Lung (tissue), 12 donors: ENCODE measurements around the gene CLDN11. TPM values are rescaled to one million over a fixed set of nuclear protein-coding genes. Genes with fewer than 3 reads are reported as not detected.

Experiments
- ATAC-seq: fragments of 200-7000 bp; cut with Tn5 transposase; one replicate; pipeline ENCODE4 v1.9.1; 2020; ENCODE audit warnings: moderate number of reproducible peaks; ENCODE audit not compliant: insufficient read depth, low FRiP score
- DNase-seq, 3 donors: peaks; one replicate each; pipeline ENCODE4 v3.0.0-alpha.2; 2013 to 2017
- H3K27ac ChIP-seq, 2 donors: one replicate each; pipeline ENCODE4 v1.5.1; 2013; ENCODE audit warnings: mild to moderate bottlenecking in 2 of 2, moderate library complexity in 2 of 2, control low read depth in 1 of 2, inconsistent platforms in 1 of 2, low read depth in 1 of 2, low read length in 1 of 2
- H3K27me3 ChIP-seq, 3 donors: one replicate each; pipeline ENCODE4 v1.5.1; 2013; ENCODE audit warnings: low read length in 2 of 3; ENCODE audit not compliant: control insufficient read depth in 3 of 3, insufficient read depth in 3 of 3
- H3K36me3 ChIP-seq, 4 donors: one replicate each; pipeline ENCODE4 v1.5.1; 2013; ENCODE audit warnings: low read length in 4 of 4, mild to moderate bottlenecking in 1 of 4, moderate library complexity in 1 of 4; ENCODE audit not compliant: control insufficient read depth in 4 of 4, insufficient read depth in 4 of 4
- H3K4me1 ChIP-seq, 5 donors: one replicate each; pipeline ENCODE4 v1.5.1; 2013; ENCODE audit warnings: low read length in 5 of 5, mild to moderate bottlenecking in 2 of 5, moderate library complexity in 1 of 5; ENCODE audit not compliant: control insufficient read depth in 5 of 5, insufficient read depth in 5 of 5
- H3K4me3 ChIP-seq: one replicate; pipeline ENCODE4 v1.5.1; 2013; ENCODE audit warnings: mild to moderate bottlenecking, control low read depth, moderate library complexity
- H3K9ac ChIP-seq, 2 donors: one replicate each; pipeline ENCODE4 v1.5.1; 2013; ENCODE audit warnings: low read length in 2 of 2, control low read depth in 1 of 2; ENCODE audit not compliant: insufficient read depth in 1 of 2
- H3K9me3 ChIP-seq, 4 donors: one replicate each; pipeline ENCODE4 v1.5.1; 2013; ENCODE audit warnings: low read length in 3 of 4, mild to moderate bottlenecking in 1 of 4, moderate library complexity in 1 of 4; ENCODE audit not compliant: control insufficient read depth in 4 of 4, insufficient read depth in 3 of 4
- WGBS, 2 donors: extraction: QIAGEN DNeasy Blood & Tissue Kit; methylation state at CpG; one replicate each; pipeline ENCODE4 v1.1.7; 2013; 5-methylcytosine and 5-hydroxymethylcytosine counted together
- polyA plus RNA-seq, 2 donors: library from polyadenylated mRNA; stranded (reverse); fragments of 200-250 nt; gene quantifications; one replicate each; pipeline ENCODE4 v1.2.1, GENCODE V29; 2013
- total RNA-seq, 2 donors: library from RNA; depleted of rRNA in 1 of 2; stranded (reverse); fragments of >200 nt in 1 of 2; gene quantifications; one replicate each; pipeline ENCODE4 v1.2.1, GENCODE V29; 2014 to 2021
- TF ChIP-seq, protein P1 (sequence below): IDR thresholded peaks from 2 replicates; pipeline ENCODE4 v1.5.1; 2012; ENCODE audit warnings: mild to moderate bottlenecking; ENCODE audit errors: control extremely low read depth, extremely low read depth
- donor health status: control.
- donor health status: control.
- donor health status: Bipolar disorder and iron deficiency.
- donor health status: healthy.
- donor health status: DM: yes; HTN: yes; CAD: no.

CLDN11 gene
- total and polyA plus RNA-seq, 4 donors, result 2.1 to 11.5 (median 4.8) TPM

DNA sequence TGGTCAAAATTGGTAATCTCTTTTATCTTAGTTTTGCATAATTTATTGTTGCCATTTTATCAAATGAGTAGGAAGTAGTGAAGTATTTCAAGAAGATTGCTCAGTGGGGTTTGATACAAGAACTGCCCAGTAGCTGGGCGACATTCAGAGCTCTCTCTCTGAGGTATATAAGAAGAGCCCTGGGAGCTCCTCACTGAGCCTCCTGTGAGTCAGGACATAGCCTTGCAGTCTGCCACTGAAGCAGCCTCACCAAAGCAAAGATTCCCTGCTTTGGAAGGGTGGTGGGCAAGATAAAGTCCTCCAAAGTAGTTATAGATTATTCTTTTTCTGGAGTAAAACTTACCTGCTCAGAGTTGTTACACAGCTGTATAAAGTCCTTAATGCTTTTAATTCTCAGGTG lies 35.1 kb upstream of the CLDN11 start:
- H3K4me1 ChIP-seq, result no peaks in the 10 kb centered on the region
- no peak overlapping the region for H3K4me3 ChIP-seq
- WGBS, 2 donors, result 81 to 91% methylated on average over 1 of the region's 1 CpG
- H3K9me3 ChIP-seq, result peaks cover 0 to 6% (median 0%) of the 10 kb centered on the region in 4 donors
- no peak overlapping the region for H3K9ac ChIP-seq
- DNase-seq (no peak), ATAC-seq (no peak)
- TF ChIP-seq, protein P1, sequence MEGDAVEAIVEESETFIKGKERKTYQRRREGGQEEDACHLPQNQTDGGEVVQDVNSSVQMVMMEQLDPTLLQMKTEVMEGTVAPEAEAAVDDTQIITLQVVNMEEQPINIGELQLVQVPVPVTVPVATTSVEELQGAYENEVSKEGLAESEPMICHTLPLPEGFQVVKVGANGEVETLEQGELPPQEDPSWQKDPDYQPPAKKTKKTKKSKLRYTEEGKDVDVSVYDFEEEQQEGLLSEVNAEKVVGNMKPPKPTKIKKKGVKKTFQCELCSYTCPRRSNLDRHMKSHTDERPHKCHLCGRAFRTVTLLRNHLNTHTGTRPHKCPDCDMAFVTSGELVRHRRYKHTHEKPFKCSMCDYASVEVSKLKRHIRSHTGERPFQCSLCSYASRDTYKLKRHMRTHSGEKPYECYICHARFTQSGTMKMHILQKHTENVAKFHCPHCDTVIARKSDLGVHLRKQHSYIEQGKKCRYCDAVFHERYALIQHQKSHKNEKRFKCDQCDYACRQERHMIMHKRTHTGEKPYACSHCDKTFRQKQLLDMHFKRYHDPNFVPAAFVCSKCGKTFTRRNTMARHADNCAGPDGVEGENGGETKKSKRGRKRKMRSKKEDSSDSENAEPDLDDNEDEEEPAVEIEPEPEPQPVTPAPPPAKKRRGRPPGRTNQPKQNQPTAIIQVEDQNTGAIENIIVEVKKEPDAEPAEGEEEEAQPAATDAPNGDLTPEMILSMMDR, result no peak
- H3K27me3 ChIP-seq, result no peaks in the 10 kb centered on the region
- H3K36me3 ChIP-seq, result peaks cover 12 to 45% (median 32%) of the 10 kb centered on the region in 4 donors
- H3K27ac ChIP-seq, result no peak overlapping the region

DNA sequence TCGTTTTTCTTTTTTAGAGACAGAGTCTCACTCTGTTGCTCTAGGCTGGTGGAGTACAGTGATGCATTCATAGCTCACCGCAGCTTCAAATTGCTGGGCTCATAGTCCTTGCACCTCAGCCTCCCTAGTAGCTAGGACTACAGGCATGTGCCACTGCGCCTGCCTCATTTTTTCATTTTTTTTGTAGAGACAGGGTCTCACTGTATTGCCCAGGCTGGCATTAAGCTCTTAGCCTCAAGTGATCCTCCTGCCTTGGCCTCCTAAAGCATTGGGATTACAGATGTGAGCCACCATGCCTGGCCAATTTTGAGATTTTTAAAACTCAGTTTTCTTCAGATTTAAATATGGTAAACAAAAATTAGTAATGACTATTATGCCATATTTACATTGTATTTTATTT lies 32.2 kb upstream of the CLDN11 start:
- TF ChIP-seq, protein P1, result no peak
- H3K4me1 ChIP-seq, result no peaks in the 10 kb centered on the region
- WGBS, 2 donors, result 93 to 100% methylated on average over 3 of the region's 3 CpGs
- H3K36me3 ChIP-seq, result peaks cover 15 to 42% (median 32%) of the 10 kb centered on the region in 4 donors
- no peak overlapping the region for H3K27ac ChIP-seq
- ATAC-seq (no peak), DNase-seq (no peak)
- H3K9ac ChIP-seq, result no peak overlapping the region
- no peak overlapping the region for H3K4me3 ChIP-seq
- H3K9me3 ChIP-seq, result peaks cover 0 to 6% (median 0%) of the 10 kb centered on the region in 4 donors
- no peaks in the 10 kb centered on the region for H3K27me3 ChIP-seq

DNA sequence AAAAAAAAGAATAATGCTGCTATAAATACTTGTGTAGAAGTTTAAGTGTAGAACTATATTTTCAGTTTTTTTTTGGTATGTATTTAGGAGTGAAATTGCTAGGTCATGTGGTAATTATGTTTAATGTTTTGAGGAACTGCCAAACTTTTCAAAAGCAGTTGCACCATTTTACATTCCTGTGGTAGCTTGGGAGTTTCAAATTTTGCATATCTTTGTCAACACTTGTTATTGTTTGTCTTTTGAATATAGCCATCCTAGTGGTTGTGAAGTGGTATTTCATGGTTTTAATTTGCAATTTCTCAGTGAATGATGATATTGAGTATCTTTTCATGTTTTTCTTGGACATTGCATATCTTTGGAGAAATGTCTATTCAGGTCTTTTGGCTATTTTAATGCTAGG lies 30.7 kb upstream of the CLDN11 start:
- Histone ChIP-seq H3K27me3 (no peaks in the 10 kb centered on the region), H3K9ac (no peak overlapping the region), H3K9me3 (peaks cover 0 to 6% (median 0%) of the 10 kb centered on the region in 4 donors), H3K4me3 (no peak overlapping the region), H3K4me1 (no peaks in the 10 kb centered on the region), H3K27ac (no peak overlapping the region), H3K36me3 (peaks cover 14 to 45% (median 31%) of the 10 kb centered on the region in 4 donors)
- ATAC-seq (no peak), DNase-seq (no peak)
- TF ChIP-seq, protein P1, result no peak

DNA sequence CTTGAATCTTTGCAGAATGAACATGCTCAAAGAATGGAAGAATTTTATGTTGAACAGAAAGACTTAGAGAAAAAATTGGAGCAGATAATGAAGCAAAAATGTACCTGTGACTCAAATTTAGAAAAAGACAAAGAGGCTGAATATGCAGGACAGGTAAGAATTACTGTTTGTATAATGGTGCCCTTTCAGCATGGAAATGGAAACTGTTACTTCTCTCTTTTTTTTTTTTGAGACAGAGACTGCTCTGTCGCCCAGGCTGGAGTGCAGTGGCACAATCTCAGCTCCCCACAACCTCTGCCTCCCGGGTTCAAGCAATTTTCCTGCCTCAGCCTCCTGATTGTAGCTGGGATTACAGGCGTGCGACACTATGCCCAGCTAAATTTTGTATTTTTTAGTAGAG lies 27.6 kb upstream of the CLDN11 start:
- no peak overlapping the region for H3K9ac ChIP-seq
- no peak for DNase-seq
- no peak for ATAC-seq
- H3K4me3 ChIP-seq, result no peak overlapping the region
- peaks cover 7 to 27% (median 21%) of the 10 kb centered on the region in 4 donors for H3K36me3 ChIP-seq
- H3K9me3 ChIP-seq, result peaks cover 0 to 6% (median 0%) of the 10 kb centered on the region in 4 donors
- TF ChIP-seq, protein P1, result no peak
- H3K27ac ChIP-seq, result no peak overlapping the region
- H3K27me3 ChIP-seq, result no peaks in the 10 kb centered on the region
- WGBS, 2 donors, result 92 to 93% methylated on average over 4 of the region's 4 CpGs
- H3K4me1 ChIP-seq, result no peaks in the 10 kb centered on the region
